GM19240 (cell line): Measurements from ENCODE around the gene NUP214.
"Not testable (repeated sequence)": the region's sequence is repeated elsewhere in the genome, so short reads cannot be mapped to it uniquely, and the experiment has no call there.

Source experiments
- DNase-seq: peaks from one replicate; pipeline ENCODE4 v3.0.0; 2011; ENCODE audit warnings: low spot score; ENCODE audit not compliant: insufficient read length

NUP214 gene

GRCh38 chr9:131258698-131259431 lies 133.5 kb downstream of the NUP214 start:
- no peak for DNase-seq

GRCh38 chr9:131259432-131259898 lies 134.1 kb downstream of the NUP214 start:
- no peak for DNase-seq

GRCh38 chr9:131259916-131260597 lies 134.7 kb downstream of the NUP214 start:
- DNase-seq, result no peak

- DNase-seq, result no peak
These were observed 135.5 kb downstream of the NUP214 start for GRCh38 chr9:131260751-131261452.

- DNase-seq, result no peak
These were observed 137.1 kb downstream of the NUP214 start for GRCh38 chr9:131262327-131263032.

GRCh38 chr9:131263033-131263343 lies 137.6 kb downstream of the NUP214 start:
- not testable (repeated sequence) for DNase-seq

- no peak for DNase-seq
These were observed 138.3 kb downstream of the NUP214 start for GRCh38 chr9:131263701-131264100.

- DNase-seq, result no peak
These were observed 138.8 kb downstream of the NUP214 start for GRCh38 chr9:131264231-131264630.

- DNase-seq, result no peak
These were observed 141.2 kb downstream of the NUP214 start for GRCh38 chr9:131266266-131267229.

GRCh38 chr9:131270171-131271015 lies 145.0 kb downstream of the NUP214 start:
- DNase-seq, result no peak

GRCh38 chr9:131271016-131271273 lies 145.6 kb downstream of the NUP214 start:
- not testable (repeated sequence) for DNase-seq

- DNase-seq, result no peak
These were observed 146.1 kb downstream of the NUP214 start for GRCh38 chr9:131271506-131271931.

- DNase-seq, result no peak
These were observed 146.8 kb downstream of the NUP214 start for GRCh38 chr9:131272212-131272611.

- no peak for DNase-seq
These were observed 147.9 kb downstream of the NUP214 start for GRCh38 chr9:131273146-131273855.

- no peak for DNase-seq
These were observed 148.7 kb downstream of the NUP214 start for GRCh38 chr9:131273856-131274673.

- no peak for DNase-seq
These were observed 149.4 kb downstream of the NUP214 start for GRCh38 chr9:131274674-131275331.

- DNase-seq, result no peak
These were observed 150.1 kb downstream of the NUP214 start for GRCh38 chr9:131275332-131276093.
